ENCODE measurements around the gene HK1.

Gene HK1

DNA sequence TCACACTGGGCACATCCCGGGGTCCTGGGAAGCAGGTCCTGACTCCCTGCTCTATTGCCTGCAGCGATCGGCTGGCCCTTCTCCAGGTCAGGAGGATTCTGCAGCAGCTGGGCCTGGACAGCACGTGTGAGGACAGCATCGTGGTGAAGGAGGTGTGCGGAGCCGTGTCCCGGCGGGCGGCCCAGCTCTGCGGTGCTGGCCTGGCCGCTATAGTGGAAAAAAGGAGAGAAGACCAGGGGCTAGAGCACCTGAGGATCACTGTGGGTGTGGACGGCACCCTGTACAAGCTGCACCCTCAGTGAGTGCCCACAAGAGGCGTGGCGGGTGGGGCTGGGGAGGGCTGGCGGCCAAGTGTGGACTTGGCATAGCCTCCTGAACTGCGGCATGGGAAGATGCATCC is 12.8 kb upstream of the HK1 start:
- DNase-seq (ENCODE audit: low spot score): no peak
- in situ Hi-C loops (cut with MboI; ENCODE audit: low pct_unique_long_range_greater_than_20kb, low sequenced_read_pairs, unreplicated experiment): no loop called here
- no peak for TF ChIP-seq CTCF (IDR thresholded peaks at IDR 0.05; ENCODE audit: extremely low read depth, insufficient read depth, missing control alignments)

- in situ Hi-C loops (cut with MboI; ENCODE audit: low pct_unique_long_range_greater_than_20kb, low sequenced_read_pairs, unreplicated experiment): no loop called here
- TF ChIP-seq CTCF (IDR thresholded peaks at IDR 0.05; ENCODE audit: extremely low read depth, insufficient read depth, missing control alignments): no peak
These were observed 9.4 kb upstream of the HK1 start for GRCh38 chr10:69268761-69269416.

GRCh38 chr10:69269761-69270160 is 8.5 kb upstream of the HK1 start:
- no peak for DNase-seq (ENCODE audit: low spot score)
- in situ Hi-C loops (cut with MboI; ENCODE audit: low pct_unique_long_range_greater_than_20kb, low sequenced_read_pairs, unreplicated experiment): no loop called here
- TF ChIP-seq CTCF (IDR thresholded peaks at IDR 0.05; ENCODE audit: extremely low read depth, insufficient read depth, missing control alignments): no peak

More at GRCh38 chr10:69268761-69269416, 9.4 kb upstream of the HK1 start:
- no peak for DNase-seq (ENCODE audit: low spot score)

- no peak for TF ChIP-seq CTCF (IDR thresholded peaks at IDR 0.05; ENCODE audit: extremely low read depth, insufficient read depth, missing control alignments)
- DNase-seq (ENCODE audit: low spot score): no peak
- in situ Hi-C loops (cut with MboI; ENCODE audit: low pct_unique_long_range_greater_than_20kb, low sequenced_read_pairs, unreplicated experiment): no loop called here
These were observed 7.3 kb upstream of the HK1 start for GRCh38 chr10:69270990-69271389.

GRCh38 chr10:69272624-69273023 is 5.7 kb upstream of the HK1 start:
- in situ Hi-C loops (cut with MboI; ENCODE audit: low pct_unique_long_range_greater_than_20kb, low sequenced_read_pairs, unreplicated experiment): no loop called here
- DNase-seq (ENCODE audit: low spot score): no peak
- no peak for TF ChIP-seq CTCF (IDR thresholded peaks at IDR 0.05; ENCODE audit: extremely low read depth, insufficient read depth, missing control alignments)

- no peak for TF ChIP-seq CTCF (IDR thresholded peaks at IDR 0.05; ENCODE audit: extremely low read depth, insufficient read depth, missing control alignments)
- no peak for DNase-seq (ENCODE audit: low spot score)
- in situ Hi-C loops (cut with MboI; ENCODE audit: low pct_unique_long_range_greater_than_20kb, low sequenced_read_pairs, unreplicated experiment): no loop called here
These were observed 2.9 kb upstream of the HK1 start for GRCh38 chr10:69275444-69275843.
